ENCODE results near the gene HDAC3. TPM values are rescaled to one million over a fixed set of nuclear protein-coding genes. Genes with fewer than 3 reads are reported as not detected.

Gene HDAC3
- total RNA-seq, 1 donor from 2014 or later = 47.8 TPM

DNA sequence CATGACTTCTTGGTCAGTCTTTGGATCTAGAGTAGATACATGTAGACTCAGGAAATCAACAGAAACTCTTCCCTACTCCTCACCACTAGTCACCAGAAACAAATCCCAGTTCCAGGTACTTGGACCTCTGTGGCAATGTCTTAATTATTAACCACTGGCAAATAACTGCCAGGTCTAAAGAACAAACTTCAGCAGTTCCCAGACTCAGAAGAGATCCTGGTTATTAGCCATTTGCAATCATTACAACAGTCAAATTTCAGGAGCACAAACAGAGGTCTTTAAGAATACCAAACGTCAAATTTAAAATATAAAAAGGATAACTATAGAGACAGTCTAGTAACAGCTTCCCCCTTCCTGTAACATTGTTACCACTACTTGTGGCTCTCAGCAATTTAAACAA lies 28.1 kb downstream of the HDAC3 start:
- peaks cover 36% of the 10 kb centered on the region for H3K4me1 Mint-ChIP-seq (ENCODE audit: low read depth)
- peaks cover 4% of the 10 kb centered on the region for H3K36me3 Mint-ChIP-seq (ENCODE audit: low read depth)
- H3K4me3 Mint-ChIP-seq (ENCODE audit: unreplicated experiment) = no peak overlapping the region
- TF ChIP-seq, protein P1, sequence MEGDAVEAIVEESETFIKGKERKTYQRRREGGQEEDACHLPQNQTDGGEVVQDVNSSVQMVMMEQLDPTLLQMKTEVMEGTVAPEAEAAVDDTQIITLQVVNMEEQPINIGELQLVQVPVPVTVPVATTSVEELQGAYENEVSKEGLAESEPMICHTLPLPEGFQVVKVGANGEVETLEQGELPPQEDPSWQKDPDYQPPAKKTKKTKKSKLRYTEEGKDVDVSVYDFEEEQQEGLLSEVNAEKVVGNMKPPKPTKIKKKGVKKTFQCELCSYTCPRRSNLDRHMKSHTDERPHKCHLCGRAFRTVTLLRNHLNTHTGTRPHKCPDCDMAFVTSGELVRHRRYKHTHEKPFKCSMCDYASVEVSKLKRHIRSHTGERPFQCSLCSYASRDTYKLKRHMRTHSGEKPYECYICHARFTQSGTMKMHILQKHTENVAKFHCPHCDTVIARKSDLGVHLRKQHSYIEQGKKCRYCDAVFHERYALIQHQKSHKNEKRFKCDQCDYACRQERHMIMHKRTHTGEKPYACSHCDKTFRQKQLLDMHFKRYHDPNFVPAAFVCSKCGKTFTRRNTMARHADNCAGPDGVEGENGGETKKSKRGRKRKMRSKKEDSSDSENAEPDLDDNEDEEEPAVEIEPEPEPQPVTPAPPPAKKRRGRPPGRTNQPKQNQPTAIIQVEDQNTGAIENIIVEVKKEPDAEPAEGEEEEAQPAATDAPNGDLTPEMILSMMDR (IDR thresholded peaks at IDR 0.05) = no peak
- no peaks in the 10 kb centered on the region for H3K27me3 Mint-ChIP-seq (ENCODE audit: low read depth)
- no peaks in the 10 kb centered on the region for H3K9me3 Mint-ChIP-seq (ENCODE audit: low read depth)
- no peak for DNase-seq (ENCODE audit: low spot score)
- H3K27ac Mint-ChIP-seq (ENCODE audit: unreplicated experiment) = no peak overlapping the region

DNA sequence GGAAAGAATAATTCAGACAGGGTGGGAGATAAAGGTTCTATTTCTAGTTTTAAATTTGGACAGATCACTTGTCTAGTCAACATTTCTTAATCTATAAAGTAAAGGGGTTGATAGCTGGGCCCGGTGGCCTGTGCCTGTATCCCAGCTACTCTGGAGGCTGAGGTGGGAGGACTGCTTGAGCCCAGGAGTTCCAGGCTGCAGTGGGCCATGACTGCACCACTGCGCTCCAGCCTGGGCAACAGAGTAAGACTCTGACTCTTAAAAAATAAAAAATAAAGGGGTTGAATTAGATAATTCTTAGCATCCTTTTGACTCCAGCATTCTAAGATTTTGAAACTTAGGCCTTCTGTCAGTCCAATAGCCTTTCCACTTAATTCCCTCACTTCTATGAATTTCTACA lies 28.6 kb downstream of the HDAC3 start:
- H3K9me3 Mint-ChIP-seq (ENCODE audit: low read depth) = no peaks in the 10 kb centered on the region
- no peaks in the 10 kb centered on the region for H3K27me3 Mint-ChIP-seq (ENCODE audit: low read depth)
- TF ChIP-seq, protein P1 (IDR thresholded peaks at IDR 0.05) = no peak
- no peak overlapping the region for H3K4me3 Mint-ChIP-seq (ENCODE audit: unreplicated experiment)
- peaks cover 36% of the 10 kb centered on the region for H3K4me1 Mint-ChIP-seq (ENCODE audit: low read depth)
- DNase-seq (ENCODE audit: low spot score) = no peak
- no peak overlapping the region for H3K27ac Mint-ChIP-seq (ENCODE audit: unreplicated experiment)
- H3K36me3 Mint-ChIP-seq (ENCODE audit: low read depth) = peaks cover 4% of the 10 kb centered on the region

DNA sequence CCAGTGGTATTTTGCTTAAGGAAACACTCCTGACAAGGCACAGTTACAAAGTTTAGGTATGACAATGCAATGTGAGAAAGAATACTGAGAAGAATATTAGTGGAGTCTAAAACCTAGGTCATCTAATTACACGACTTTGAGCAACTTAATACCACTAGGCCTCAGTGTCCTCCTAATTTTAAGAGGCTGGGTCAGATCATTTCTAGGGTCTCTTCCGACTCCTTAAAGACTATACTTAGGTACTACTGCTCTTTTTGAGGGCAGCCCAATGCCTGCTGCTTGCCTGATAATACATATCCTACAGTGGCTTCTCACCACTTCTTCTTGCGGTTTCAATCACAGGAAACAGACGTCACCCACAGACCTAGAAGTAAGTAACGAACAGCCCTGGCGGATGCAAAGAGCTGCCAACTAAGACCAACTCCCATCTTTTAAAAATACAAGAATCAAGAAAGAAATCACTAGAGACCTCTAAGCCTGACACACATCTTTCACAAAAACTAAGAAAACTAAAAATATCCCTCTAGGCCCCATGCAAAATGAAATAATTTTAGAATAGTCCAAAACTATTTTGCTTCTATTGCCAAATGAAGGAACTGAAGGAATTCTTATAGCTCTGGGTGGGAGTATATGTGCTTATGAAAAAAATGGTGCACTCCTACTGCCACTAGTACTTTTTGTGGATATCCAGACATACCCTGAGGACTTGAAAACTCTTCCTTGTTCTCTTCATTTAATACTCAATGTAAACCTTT lies 30.9 kb downstream of the HDAC3 start:
- no peaks in the 10 kb centered on the region for H3K9me3 Mint-ChIP-seq (ENCODE audit: low read depth)
- H3K4me3 Mint-ChIP-seq (ENCODE audit: unreplicated experiment) = no peak overlapping the region
- peaks cover 36% of the 10 kb centered on the region for H3K4me1 Mint-ChIP-seq (ENCODE audit: low read depth)
- peaks cover 1% of the 10 kb centered on the region for H3K36me3 Mint-ChIP-seq (ENCODE audit: low read depth)
- H3K27ac Mint-ChIP-seq (ENCODE audit: unreplicated experiment) = peak overlapping the region; percentile 80
- no peaks in the 10 kb centered on the region for H3K27me3 Mint-ChIP-seq (ENCODE audit: low read depth)
- TF ChIP-seq, protein P1 (IDR thresholded peaks at IDR 0.05) = no peak
- no peak for DNase-seq (ENCODE audit: low spot score)

DNA sequence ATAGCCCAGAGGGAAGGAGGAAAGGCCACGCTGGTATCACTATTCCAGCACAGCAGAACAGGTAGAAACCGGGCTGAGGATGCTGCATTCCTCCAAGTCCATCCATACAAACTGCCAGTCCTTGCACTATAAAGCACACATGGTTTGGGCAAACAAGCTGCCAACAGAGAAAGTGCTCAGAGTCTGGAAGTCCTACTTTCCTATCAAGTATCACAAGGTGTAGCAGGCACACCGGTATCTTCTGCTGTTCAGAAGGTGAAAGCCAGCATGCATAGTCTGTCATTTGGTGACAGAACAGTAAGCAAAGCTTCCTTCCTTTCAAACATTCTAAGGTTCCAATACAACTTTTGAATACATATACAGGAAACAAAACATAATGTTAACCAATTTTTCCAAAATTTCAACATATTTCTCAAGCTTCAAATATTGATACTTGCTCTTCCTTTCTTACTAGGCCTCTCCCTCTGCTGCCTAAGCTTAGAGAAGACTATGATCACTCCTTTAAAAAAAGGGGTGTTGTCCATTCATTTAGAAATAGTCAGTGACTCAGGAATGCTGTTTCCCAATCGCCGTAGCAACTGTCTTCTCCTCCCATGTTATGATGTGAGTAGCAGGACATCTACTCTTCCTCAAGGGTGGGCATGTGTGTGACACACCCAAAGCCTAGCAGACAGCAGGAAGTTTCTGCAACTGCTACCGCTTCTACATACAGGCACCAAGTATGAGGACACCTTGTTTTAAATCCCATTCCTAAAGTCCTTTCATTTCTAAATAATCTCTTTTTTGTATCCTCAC lies 32.5 kb downstream of the HDAC3 start:
- no peak overlapping the region for H3K4me3 Mint-ChIP-seq (ENCODE audit: unreplicated experiment)
- H3K36me3 Mint-ChIP-seq (ENCODE audit: low read depth) = no peaks in the 10 kb centered on the region
- no peaks in the 10 kb centered on the region for H3K9me3 Mint-ChIP-seq (ENCODE audit: low read depth)
- DNase-seq (ENCODE audit: low spot score) = no peak
- peaks cover 41% of the 10 kb centered on the region for H3K4me1 Mint-ChIP-seq (ENCODE audit: low read depth)
- no peaks in the 10 kb centered on the region for H3K27me3 Mint-ChIP-seq (ENCODE audit: low read depth)
- peak overlapping the region; percentile 96 for H3K27ac Mint-ChIP-seq (ENCODE audit: unreplicated experiment)
- TF ChIP-seq, protein P1 (IDR thresholded peaks at IDR 0.05) = no peak

DNA sequence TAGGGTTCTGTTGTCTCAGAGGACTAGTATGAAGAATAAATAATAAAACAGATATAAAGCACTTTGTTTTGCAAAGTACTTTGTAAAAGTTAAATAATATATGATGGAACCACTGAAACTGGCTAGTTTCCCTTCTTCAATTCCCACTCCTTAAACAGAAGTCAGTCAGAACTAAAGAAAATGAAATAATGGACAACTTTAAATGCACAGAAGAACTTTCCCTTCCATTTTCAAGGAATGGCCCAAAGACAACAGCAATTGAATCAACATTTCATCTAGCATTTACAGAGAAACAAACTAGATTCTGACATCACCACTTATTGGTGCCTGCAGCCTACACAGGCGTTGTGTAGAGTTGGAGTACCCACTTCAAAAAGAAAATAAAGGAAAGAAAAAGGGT lies 34.0 kb downstream of the HDAC3 start:
- Mint-ChIP-seq H3K36me3 (ENCODE audit: low read depth) (no peaks in the 10 kb centered on the region), H3K9me3 (ENCODE audit: low read depth) (no peaks in the 10 kb centered on the region), H3K27ac (ENCODE audit: unreplicated experiment) (peak overlapping the region; percentile 61), H3K4me1 (ENCODE audit: low read depth) (peaks cover 40% of the 10 kb centered on the region), H3K27me3 (ENCODE audit: low read depth) (no peaks in the 10 kb centered on the region), H3K4me3 (ENCODE audit: unreplicated experiment) (no peak overlapping the region)
- TF ChIP-seq, protein P1 (IDR thresholded peaks at IDR 0.05) = no peak
- no peak for DNase-seq (ENCODE audit: low spot score)

All from chondrocyte (in vitro differentiated cells).